WTC11 (cell line): ENCODE measurements around the gene BLNK.

Source experiments
- KAT7 ChIP-seq: sonication (generic); formaldehyde crosslinking; IDR thresholded peaks from 2 replicates; pipeline ENCODE4 v1.8.1; 2023; ENCODE audit warnings: missing genetic modification reagents, mild to moderate bottlenecking, borderline replicate concordance
- MYBL2 ChIP-seq: sonication (generic); formaldehyde crosslinking; IDR thresholded peaks from 2 replicates; pipeline ENCODE4 v1.8.1; 2023; ENCODE audit warnings: mild to moderate bottlenecking, moderate library complexity, missing genetic modification reagents
- NFYB ChIP-seq: sonication (generic); formaldehyde crosslinking; conservative IDR thresholded peaks from 2 replicates; pipeline ENCODE4 v1.8.0; 2022; ENCODE audit warnings: low read depth, missing genetic modification reagents
- SMAD4 ChIP-seq: sonication (generic); formaldehyde crosslinking; IDR thresholded peaks from 2 replicates; pipeline ENCODE4 v1.8.0; 2022; ENCODE audit warnings: mild to moderate bottlenecking, missing genetic modification reagents
- SOX15 ChIP-seq: fragments of 250-450 bp; sonication (Bioruptor Pico); IDR thresholded peaks from 2 replicates; pipeline ENCODE4 v1.9.0; 2021; ENCODE audit warnings: mild to moderate bottlenecking
- ZNF317 ChIP-seq: sonication (generic); formaldehyde crosslinking; IDR thresholded peaks from 2 replicates; pipeline ENCODE4 v1.8.1; 2023; ENCODE audit warnings: low read depth, mild to moderate bottlenecking, moderate library complexity, missing genetic modification reagents, borderline replicate concordance
- TF ChIP-seq, protein P1 (sequence below): fragments of 200-600 bp; IDR thresholded peaks from 2 replicates; pipeline ENCODE4 v1.8.0; 2022; ENCODE audit warnings: antibody characterized with exemption
- TF ChIP-seq, protein P2 (sequence below): fragments of 250-450 bp; sonication (Bioruptor Pico); IDR thresholded peaks from 2 replicates; pipeline ENCODE4 v2.1.2; 2022; ENCODE audit warnings: mild to moderate bottlenecking, moderate library complexity
- TF ChIP-seq, protein P3 (sequence below): sonication (generic); formaldehyde crosslinking; IDR thresholded peaks from 2 replicates; pipeline ENCODE4 v1.8.0; 2022; ENCODE audit warnings: mild to moderate bottlenecking, missing genetic modification reagents
- TF ChIP-seq, protein P4 (sequence below): sonication (generic); formaldehyde crosslinking; IDR thresholded peaks from 2 replicates; pipeline ENCODE4 v1.8.0; 2023; ENCODE audit warnings: missing genetic modification reagents, mild to moderate bottlenecking, borderline replicate concordance
- TF ChIP-seq, protein P5 (sequence below): sonication (generic); formaldehyde crosslinking; IDR thresholded peaks from 2 replicates; pipeline ENCODE4 v1.8.1; 2023; ENCODE audit warnings: mild to moderate bottlenecking, missing genetic modification reagents

DNA sequence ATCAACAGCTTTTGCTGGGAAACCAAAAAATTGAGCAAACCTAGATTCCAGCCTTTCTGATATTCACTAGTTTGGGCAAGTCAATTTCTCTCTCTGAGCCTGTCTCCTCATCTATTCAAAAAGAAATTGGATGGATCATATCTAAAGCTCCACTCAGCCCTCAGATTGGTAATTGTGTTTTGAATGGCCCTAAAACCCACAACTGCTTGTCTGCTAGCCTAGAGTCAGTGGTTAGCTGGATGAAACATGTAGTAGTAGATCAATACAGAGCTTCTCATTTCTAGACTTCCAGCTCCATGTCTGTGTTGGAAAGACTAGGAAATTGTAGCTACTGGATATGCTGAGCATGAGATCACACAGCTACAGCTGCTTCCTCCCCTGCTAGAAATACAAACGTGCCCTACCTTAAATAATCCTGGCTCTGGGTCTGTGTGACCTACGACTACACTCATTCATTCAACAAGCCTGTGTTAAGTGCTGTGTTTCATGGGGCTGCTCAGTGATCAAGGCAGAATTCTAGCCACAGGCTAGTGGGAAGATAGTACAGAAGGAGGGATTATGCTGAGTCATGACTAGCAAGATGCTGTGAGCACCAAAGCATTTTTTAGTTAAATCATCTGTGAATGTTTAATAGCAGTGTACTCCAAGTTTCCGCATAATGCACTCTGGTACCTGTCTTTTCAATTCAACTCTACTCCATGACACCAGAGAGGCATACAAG, 48.5 kb upstream of the BLNK start:
- TF ChIP-seq, protein P1, sequence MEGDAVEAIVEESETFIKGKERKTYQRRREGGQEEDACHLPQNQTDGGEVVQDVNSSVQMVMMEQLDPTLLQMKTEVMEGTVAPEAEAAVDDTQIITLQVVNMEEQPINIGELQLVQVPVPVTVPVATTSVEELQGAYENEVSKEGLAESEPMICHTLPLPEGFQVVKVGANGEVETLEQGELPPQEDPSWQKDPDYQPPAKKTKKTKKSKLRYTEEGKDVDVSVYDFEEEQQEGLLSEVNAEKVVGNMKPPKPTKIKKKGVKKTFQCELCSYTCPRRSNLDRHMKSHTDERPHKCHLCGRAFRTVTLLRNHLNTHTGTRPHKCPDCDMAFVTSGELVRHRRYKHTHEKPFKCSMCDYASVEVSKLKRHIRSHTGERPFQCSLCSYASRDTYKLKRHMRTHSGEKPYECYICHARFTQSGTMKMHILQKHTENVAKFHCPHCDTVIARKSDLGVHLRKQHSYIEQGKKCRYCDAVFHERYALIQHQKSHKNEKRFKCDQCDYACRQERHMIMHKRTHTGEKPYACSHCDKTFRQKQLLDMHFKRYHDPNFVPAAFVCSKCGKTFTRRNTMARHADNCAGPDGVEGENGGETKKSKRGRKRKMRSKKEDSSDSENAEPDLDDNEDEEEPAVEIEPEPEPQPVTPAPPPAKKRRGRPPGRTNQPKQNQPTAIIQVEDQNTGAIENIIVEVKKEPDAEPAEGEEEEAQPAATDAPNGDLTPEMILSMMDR = no peak
- TF ChIP-seq, protein P2, sequence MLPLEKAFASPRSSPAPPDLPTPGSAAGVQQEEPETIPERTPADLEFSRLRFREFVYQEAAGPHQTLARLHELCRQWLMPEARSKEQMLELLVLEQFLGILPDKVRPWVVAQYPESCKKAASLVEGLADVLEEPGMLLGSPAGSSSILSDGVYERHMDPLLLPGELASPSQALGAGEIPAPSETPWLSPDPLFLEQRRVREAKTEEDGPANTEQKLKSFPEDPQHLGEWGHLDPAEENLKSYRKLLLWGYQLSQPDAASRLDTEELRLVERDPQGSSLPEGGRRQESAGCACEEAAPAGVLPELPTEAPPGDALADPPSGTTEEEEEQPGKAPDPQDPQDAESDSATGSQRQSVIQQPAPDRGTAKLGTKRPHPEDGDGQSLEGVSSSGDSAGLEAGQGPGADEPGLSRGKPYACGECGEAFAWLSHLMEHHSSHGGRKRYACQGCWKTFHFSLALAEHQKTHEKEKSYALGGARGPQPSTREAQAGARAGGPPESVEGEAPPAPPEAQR (CRISPR knock-in tag) = no peak
- TF ChIP-seq SMAD4 (CRISPR knock-in tag) (no peak), KAT7 (CRISPR knock-in tag) (no peak), ZNF317 (CRISPR knock-in tag) (no peak), NFYB (no peak), SOX15 (no peak), MYBL2 (CRISPR knock-in tag) (no peak)
- TF ChIP-seq, protein P3, sequence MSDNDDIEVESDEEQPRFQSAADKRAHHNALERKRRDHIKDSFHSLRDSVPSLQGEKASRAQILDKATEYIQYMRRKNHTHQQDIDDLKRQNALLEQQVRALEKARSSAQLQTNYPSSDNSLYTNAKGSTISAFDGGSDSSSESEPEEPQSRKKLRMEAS (CRISPR knock-in tag) = no peak
- TF ChIP-seq, protein P4, sequence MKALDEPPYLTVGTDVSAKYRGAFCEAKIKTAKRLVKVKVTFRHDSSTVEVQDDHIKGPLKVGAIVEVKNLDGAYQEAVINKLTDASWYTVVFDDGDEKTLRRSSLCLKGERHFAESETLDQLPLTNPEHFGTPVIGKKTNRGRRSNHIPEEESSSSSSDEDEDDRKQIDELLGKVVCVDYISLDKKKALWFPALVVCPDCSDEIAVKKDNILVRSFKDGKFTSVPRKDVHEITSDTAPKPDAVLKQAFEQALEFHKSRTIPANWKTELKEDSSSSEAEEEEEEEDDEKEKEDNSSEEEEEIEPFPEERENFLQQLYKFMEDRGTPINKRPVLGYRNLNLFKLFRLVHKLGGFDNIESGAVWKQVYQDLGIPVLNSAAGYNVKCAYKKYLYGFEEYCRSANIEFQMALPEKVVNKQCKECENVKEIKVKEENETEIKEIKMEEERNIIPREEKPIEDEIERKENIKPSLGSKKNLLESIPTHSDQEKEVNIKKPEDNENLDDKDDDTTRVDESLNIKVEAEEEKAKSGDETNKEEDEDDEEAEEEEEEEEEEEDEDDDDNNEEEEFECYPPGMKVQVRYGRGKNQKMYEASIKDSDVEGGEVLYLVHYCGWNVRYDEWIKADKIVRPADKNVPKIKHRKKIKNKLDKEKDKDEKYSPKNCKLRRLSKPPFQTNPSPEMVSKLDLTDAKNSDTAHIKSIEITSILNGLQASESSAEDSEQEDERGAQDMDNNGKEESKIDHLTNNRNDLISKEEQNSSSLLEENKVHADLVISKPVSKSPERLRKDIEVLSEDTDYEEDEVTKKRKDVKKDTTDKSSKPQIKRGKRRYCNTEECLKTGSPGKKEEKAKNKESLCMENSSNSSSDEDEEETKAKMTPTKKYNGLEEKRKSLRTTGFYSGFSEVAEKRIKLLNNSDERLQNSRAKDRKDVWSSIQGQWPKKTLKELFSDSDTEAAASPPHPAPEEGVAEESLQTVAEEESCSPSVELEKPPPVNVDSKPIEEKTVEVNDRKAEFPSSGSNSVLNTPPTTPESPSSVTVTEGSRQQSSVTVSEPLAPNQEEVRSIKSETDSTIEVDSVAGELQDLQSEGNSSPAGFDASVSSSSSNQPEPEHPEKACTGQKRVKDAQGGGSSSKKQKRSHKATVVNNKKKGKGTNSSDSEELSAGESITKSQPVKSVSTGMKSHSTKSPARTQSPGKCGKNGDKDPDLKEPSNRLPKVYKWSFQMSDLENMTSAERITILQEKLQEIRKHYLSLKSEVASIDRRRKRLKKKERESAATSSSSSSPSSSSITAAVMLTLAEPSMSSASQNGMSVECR (CRISPR knock-in tag) = no peak
- TF ChIP-seq, protein P5, sequence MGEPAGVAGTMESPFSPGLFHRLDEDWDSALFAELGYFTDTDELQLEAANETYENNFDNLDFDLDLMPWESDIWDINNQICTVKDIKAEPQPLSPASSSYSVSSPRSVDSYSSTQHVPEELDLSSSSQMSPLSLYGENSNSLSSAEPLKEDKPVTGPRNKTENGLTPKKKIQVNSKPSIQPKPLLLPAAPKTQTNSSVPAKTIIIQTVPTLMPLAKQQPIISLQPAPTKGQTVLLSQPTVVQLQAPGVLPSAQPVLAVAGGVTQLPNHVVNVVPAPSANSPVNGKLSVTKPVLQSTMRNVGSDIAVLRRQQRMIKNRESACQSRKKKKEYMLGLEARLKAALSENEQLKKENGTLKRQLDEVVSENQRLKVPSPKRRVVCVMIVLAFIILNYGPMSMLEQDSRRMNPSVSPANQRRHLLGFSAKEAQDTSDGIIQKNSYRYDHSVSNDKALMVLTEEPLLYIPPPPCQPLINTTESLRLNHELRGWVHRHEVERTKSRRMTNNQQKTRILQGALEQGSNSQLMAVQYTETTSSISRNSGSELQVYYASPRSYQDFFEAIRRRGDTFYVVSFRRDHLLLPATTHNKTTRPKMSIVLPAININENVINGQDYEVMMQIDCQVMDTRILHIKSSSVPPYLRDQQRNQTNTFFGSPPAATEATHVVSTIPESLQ (CRISPR knock-in tag) = no peak
